ENCODE results near the gene TMEM87A. TPM values are rescaled to one million over a fixed set of nuclear protein-coding genes. Genes with fewer than 3 reads are reported as not detected.
"Not testable (repeated sequence)": the region's sequence is repeated elsewhere in the genome, so short reads cannot be mapped to it uniquely, and the experiment has no call there.

The TMEM87A gene
- 10 to 100 TPM; 34.9 to 88.9 (median 50.2) TPM for total RNA-seq

- in situ Hi-C loops (cut with MboI; ENCODE audit: low pct_unique_long_range_greater_than_20kb in 2 of 9, low sequenced_read_pairs in 9 of 9, unreplicated experiment in 9 of 9), result no loop called here
- 0 to 8% (median 1%) methylated on average over 1 to 37 of the region's 52 CpGs for WGBS, 10 experiments
- peak within 1 kb of the TSS; percentile 62 to 83 (median 79) for H3K4me3 ChIP-seq
- H3K27ac ChIP-seq, result peak within 1 kb of the TSS; percentile 97 to 98
- peak; percentile 88 to 98 (median 96) for ATAC-seq (replicated peaks in 6 of 8)
- peaks cover 20 to 26% of the 10 kb centered on the region in 2 donors for H3K4me1 ChIP-seq (replicated peaks in 1 of 2)
These were observed at the start of gene TMEM87A, which contains the start of gene GANC for GRCh38 chr15:42272939-42273899. TMEM87A (minus strand) TSS chr15:42273433; CDS start chr15:42273398, 35 bp downstream. GANC (plus strand) TSS chr15:42273201; CDS start chr15:42274482, 1,281 bp downstream.

GRCh38 chr15:42319206-42319605, 46.0 kb upstream of the TMEM87A start:
- Histone ChIP-seq H3K4me3 (no peak overlapping the region), H3K4me1 (replicated peaks in 1 of 2) (no peaks in the 10 kb centered on the region), H3K27ac (no peak overlapping the region)
- in situ Hi-C loops (cut with MboI; ENCODE audit: low pct_unique_long_range_greater_than_20kb in 2 of 9, low sequenced_read_pairs in 9 of 9, unreplicated experiment in 9 of 9), result no loop called here
- 100% methylated on average over 1 to 2 of the region's 2 CpGs; no CpG with 5 or more reads in 2 of the 10 experiments for WGBS, 10 experiments
- no peak for ATAC-seq (replicated peaks in 6 of 8)

GRCh38 chr15:42316282-42316805, 43.1 kb upstream of the TMEM87A start:
- WGBS, 10 experiments, result 50 to 100% (median 80%) methylated on average over 1 to 10 of the region's 11 CpGs; no CpG with 5 or more reads in 1 of the 10 experiments
- ATAC-seq (replicated peaks in 6 of 8); H3K4me1 ChIP-seq (replicated peaks in 1 of 2); H3K4me3 ChIP-seq; in situ Hi-C loops (cut with MboI; ENCODE audit: low pct_unique_long_range_greater_than_20kb in 2 of 9, low sequenced_read_pairs in 9 of 9, unreplicated experiment in 9 of 9); H3K27ac ChIP-seq: not testable (repeated sequence)

GRCh38 chr15:42315521-42315920, 42.3 kb upstream of the TMEM87A start:
- ATAC-seq (replicated peaks in 6 of 8), result peak in 2 of 8 experiments; percentile 33 to 66
- no peak overlapping the region for H3K27ac ChIP-seq
- WGBS, 10 experiments, result 0 to 67% (median 60%) methylated on average over 1 of the region's 1 CpG; no CpG with 5 or more reads in 5 of the 10 experiments
- H3K4me1 ChIP-seq (replicated peaks in 1 of 2), result no peaks in the 10 kb centered on the region
- in situ Hi-C loops (cut with MboI; ENCODE audit: low pct_unique_long_range_greater_than_20kb in 2 of 9, low sequenced_read_pairs in 9 of 9, unreplicated experiment in 9 of 9), result no loop called here
- H3K4me3 ChIP-seq, result no peak overlapping the region

- 50 to 100% (median 89%) methylated on average over 1 of the region's 1 CpG; no CpG with 5 or more reads in 1 of the 10 experiments for WGBS, 10 experiments
- H3K4me1 ChIP-seq (replicated peaks in 1 of 2), result no peaks in the 10 kb centered on the region
- no peak overlapping the region for H3K4me3 ChIP-seq
- no peak overlapping the region for H3K27ac ChIP-seq
- no peak for ATAC-seq (replicated peaks in 6 of 8)
- in situ Hi-C loops (cut with MboI; ENCODE audit: low pct_unique_long_range_greater_than_20kb in 2 of 9, low sequenced_read_pairs in 9 of 9, unreplicated experiment in 9 of 9), result no loop called here
These were observed 41.6 kb upstream of the TMEM87A start for GRCh38 chr15:42314818-42315217.

GRCh38 chr15:42313463-42313862, 40.2 kb upstream of the TMEM87A start:
- no peak overlapping the region for H3K27ac ChIP-seq
- H3K4me1 ChIP-seq (replicated peaks in 1 of 2), result no peaks in the 10 kb centered on the region
- 0 to 50% (median 20%) methylated on average over 1 to 2 of the region's 3 CpGs; no CpG with 5 or more reads in 3 of the 10 experiments for WGBS, 10 experiments
- no peak overlapping the region for H3K4me3 ChIP-seq
- ATAC-seq (replicated peaks in 6 of 8), result no peak
- in situ Hi-C loops (cut with MboI; ENCODE audit: low pct_unique_long_range_greater_than_20kb in 2 of 9, low sequenced_read_pairs in 9 of 9, unreplicated experiment in 9 of 9), result no loop called here

GRCh38 chr15:42306681-42307080, 33.4 kb upstream of the TMEM87A start:
- no peak for ATAC-seq (replicated peaks in 6 of 8)
- Histone ChIP-seq H3K4me1 (replicated peaks in 1 of 2) (no peaks in the 10 kb centered on the region), H3K4me3 (no peak overlapping the region), H3K27ac (no peak overlapping the region)
- in situ Hi-C loops (cut with MboI; ENCODE audit: low pct_unique_long_range_greater_than_20kb in 2 of 9, low sequenced_read_pairs in 9 of 9, unreplicated experiment in 9 of 9), result no loop called here
- WGBS, 10 experiments, result 67 to 86% (median 82%) methylated on average over 1 of the region's 1 CpG; no CpG with 5 or more reads in 6 of the 10 experiments

- WGBS, 10 experiments, result 80 to 100% (median 96%) methylated on average over 1 to 3 of the region's 4 CpGs; no CpG with 5 or more reads in 6 of the 10 experiments
- H3K4me1 ChIP-seq (replicated peaks in 1 of 2); H3K4me3 ChIP-seq; H3K27ac ChIP-seq; ATAC-seq (replicated peaks in 6 of 8); in situ Hi-C loops (cut with MboI; ENCODE audit: low pct_unique_long_range_greater_than_20kb in 2 of 9, low sequenced_read_pairs in 9 of 9, unreplicated experiment in 9 of 9): not testable (repeated sequence)
These were observed 27.8 kb upstream of the TMEM87A start for GRCh38 chr15:42301004-42301403.

GRCh38 chr15:42289166-42289565, 15.9 kb upstream of the TMEM87A start:
- Histone ChIP-seq H3K27ac (no peak overlapping the region), H3K4me3 (no peak overlapping the region), H3K4me1 (replicated peaks in 1 of 2) (no peaks in the 10 kb centered on the region)
- in situ Hi-C loops (cut with MboI; ENCODE audit: low pct_unique_long_range_greater_than_20kb in 2 of 9, low sequenced_read_pairs in 9 of 9, unreplicated experiment in 9 of 9), result no loop called here
- WGBS, 10 experiments, result 80 to 100% (median 100%) methylated on average over 1 of the region's 1 CpG; no CpG with 5 or more reads in 3 of the 10 experiments
- no peak for ATAC-seq (replicated peaks in 6 of 8)

- in situ Hi-C loops (cut with MboI; ENCODE audit: low pct_unique_long_range_greater_than_20kb in 2 of 9, low sequenced_read_pairs in 9 of 9, unreplicated experiment in 9 of 9), result no loop called here
- Histone ChIP-seq H3K27ac (no peak overlapping the region), H3K4me1 (replicated peaks in 1 of 2) (no peaks in the 10 kb centered on the region), H3K4me3 (no peak overlapping the region)
- WGBS, 10 experiments, result 83 to 100% (median 94%) methylated on average over 2 to 4 of the region's 4 CpGs; no CpG with 5 or more reads in 1 of the 10 experiments
- ATAC-seq (replicated peaks in 6 of 8), result no peak
These were observed 14.7 kb upstream of the TMEM87A start for GRCh38 chr15:42287931-42288330.

- Histone ChIP-seq H3K4me3 (no peak overlapping the region), H3K4me1 (replicated peaks in 1 of 2) (no peaks in the 10 kb centered on the region), H3K27ac (no peak overlapping the region)
- 37 to 97% (median 84%) methylated on average over 1 to 4 of the region's 4 CpGs for WGBS, 10 experiments
- in situ Hi-C loops (cut with MboI; ENCODE audit: low pct_unique_long_range_greater_than_20kb in 2 of 9, low sequenced_read_pairs in 9 of 9, unreplicated experiment in 9 of 9), result no loop called here
- ATAC-seq (replicated peaks in 6 of 8), result peak in 2 of 8 experiments; percentile 46 to 71
These were observed 13.3 kb upstream of the TMEM87A start for GRCh38 chr15:42286445-42287029.

- Histone ChIP-seq H3K27ac (no peak overlapping the region), H3K4me3 (no peak overlapping the region), H3K4me1 (replicated peaks in 1 of 2) (no peaks in the 10 kb centered on the region)
- ATAC-seq (replicated peaks in 6 of 8), result no peak
- WGBS, 10 experiments, result 0 to 100% (median 100%) methylated on average over 1 of the region's 1 CpG; no CpG with 5 or more reads in 5 of the 10 experiments
- in situ Hi-C loops (cut with MboI; ENCODE audit: low pct_unique_long_range_greater_than_20kb in 2 of 9, low sequenced_read_pairs in 9 of 9, unreplicated experiment in 9 of 9), result no loop called here
These were observed 11.8 kb upstream of the TMEM87A start for GRCh38 chr15:42285034-42285433.

GRCh38 chr15:42284551-42284950, 11.3 kb upstream of the TMEM87A start:
- in situ Hi-C loops (cut with MboI; ENCODE audit: low pct_unique_long_range_greater_than_20kb in 2 of 9, low sequenced_read_pairs in 9 of 9, unreplicated experiment in 9 of 9), result no loop called here
- ATAC-seq (replicated peaks in 6 of 8), result no peak
- Histone ChIP-seq H3K27ac (no peak overlapping the region), H3K4me3 (no peak overlapping the region), H3K4me1 (replicated peaks in 1 of 2) (no peaks in the 10 kb centered on the region)
